IPS-18c (cell line): ENCODE measurements around the gene PPP5C.

Source experiments
- H3K4me3 ChIP-seq: 2 replicates; pipeline ENCODE4 v1.7.0; 2013; ENCODE audit warnings: low read depth, mild to moderate bottlenecking, low read length, moderate library complexity; ENCODE audit not compliant: insufficient read depth
- H3K9me3 ChIP-seq: one replicate; pipeline ENCODE4 v1.6.1; 2013; ENCODE audit warnings: mild to moderate bottlenecking, low read length, moderate library complexity; ENCODE audit not compliant: control insufficient read depth, insufficient read depth

PPP5C gene

GRCh38 chr19:46353730-46354528 lies 7.0 kb downstream of the PPP5C start:
- H3K9me3 ChIP-seq, result peaks cover 2% of the 10 kb centered on the region
- H3K4me3 ChIP-seq, result no peak overlapping the region

DNA sequence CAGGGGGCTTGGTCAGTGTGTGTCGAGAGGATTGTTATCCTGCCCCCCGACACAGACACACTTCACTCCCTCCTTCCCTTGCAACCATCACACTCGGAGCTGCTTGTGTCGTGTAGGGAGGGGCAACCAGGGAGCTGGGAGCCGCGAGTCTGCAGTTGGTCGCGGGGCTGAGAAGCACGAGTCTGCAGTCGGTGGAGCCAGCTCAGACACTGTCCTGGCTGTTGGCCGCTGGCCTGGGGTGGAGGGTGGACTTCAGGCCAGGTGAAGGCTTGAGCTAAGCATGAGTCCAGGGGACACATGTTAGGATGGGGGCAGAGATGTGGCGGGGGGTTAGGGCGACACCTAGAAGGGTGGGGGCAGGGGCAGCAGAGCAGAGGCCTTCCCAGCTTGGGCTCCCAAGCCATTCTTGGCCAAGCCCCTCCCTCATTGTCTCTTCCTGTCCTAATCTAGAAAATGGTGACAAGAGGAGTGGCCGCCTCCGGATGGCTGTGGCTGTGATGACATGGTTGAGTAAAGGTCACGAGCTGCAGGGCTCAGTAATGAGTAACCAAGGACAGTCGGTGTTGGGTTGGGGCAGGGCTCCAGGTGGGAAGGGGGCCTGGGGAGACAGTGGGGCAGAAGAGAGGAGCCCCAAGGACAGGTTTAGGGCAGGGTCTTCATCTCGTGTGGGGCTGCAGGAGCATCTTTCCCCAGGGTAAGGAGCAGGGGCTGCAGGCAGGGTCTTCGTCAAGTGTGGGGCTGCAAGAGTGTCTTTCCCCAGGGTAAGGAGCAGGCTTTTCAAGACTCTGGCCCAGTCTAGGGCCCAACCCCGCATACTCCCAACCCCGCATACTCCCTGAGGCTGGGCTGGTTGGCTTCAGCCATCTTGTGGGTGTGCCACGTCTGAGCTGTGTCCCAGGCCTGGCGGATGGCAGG lies 8.6 kb downstream of the PPP5C start:
- Histone ChIP-seq H3K4me3 (no peak overlapping the region), H3K9me3 (peaks cover 2% of the 10 kb centered on the region)

DNA sequence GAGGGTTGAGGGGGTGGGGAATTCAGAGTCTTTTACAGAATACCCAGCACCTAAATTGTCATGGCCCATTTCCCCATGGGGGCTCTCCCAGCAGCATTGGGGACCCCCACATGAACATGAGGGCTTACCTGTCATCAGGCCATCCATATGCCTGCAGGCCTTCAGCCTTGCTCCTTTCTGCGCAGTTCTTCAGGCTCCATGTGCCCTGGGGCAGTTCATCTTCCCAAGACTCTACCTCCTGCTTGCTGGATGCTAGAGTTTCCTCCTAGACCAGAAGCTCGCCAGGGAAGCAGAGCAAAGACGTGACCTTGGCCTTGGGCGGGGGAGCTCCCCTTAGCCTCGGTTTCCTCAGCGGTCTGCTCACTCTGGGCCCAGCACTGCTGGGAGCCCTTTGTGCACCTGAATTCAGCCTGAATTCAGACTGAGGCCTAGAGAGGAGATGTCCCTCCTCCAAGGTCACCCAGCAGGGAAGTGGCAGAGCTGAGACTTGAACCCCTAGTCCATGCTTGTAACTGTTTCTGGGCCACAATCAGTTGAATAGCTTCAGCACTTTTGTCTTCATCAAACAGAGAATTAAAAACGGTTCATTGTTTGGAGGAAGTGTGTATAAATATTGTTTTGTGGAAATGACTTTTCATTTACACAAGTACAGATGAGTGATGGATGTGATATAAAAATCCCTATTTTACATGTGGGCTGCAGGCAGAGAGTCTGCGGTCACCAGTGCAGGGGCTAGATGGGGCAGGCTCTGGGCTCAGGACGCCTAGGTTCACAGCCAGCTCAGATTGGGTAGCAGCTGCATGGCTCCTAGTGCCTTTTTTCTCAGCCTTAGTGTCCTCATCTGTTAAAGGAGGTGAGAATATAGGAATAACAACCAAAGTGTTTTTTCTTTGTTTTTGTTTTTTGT lies 9.5 kb downstream of the PPP5C start:
- Histone ChIP-seq H3K4me3 (no peak overlapping the region), H3K9me3 (peaks cover 2% of the 10 kb centered on the region)

DNA sequence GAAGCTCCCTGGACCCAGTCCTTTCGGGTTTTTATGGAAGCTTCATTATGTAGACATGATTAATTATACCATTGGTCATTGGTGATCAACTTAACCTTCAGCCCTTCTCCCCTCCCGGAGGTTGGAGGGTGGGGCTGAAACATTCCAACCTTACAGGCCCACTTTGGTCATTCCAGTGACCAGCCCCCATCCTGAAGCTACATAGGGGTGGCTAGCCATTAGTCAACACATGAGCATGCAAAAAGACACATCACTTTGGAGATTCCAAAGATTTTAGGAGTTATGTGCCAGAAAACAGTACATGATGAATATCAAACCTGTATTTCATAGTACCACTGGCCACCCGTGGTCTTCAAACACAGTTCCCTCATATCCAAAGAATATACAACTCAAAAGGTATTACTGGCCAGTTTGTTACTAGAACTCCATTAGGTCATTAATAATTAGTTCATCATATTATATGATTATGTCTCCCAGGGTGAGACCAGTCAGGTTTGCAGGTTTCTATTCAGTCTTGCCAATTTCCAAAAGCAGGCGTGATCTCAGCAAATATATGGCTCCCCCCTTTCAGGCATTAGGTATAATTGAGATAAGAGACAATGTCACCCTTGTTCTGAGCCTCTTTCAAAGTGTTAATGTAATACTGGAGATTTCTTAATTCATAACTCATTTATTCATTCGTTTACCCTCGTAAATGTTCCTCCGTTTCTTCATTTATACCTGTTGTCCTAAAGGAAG lies 11.1 kb downstream of the PPP5C start:
- no peak overlapping the region for H3K4me3 ChIP-seq
- peaks cover 2% of the 10 kb centered on the region for H3K9me3 ChIP-seq

GRCh38 chr19:46361915-46362314 lies 15.0 kb downstream of the PPP5C start:
- no peaks in the 10 kb centered on the region for H3K9me3 ChIP-seq
- H3K4me3 ChIP-seq, result no peak overlapping the region

- no peaks in the 10 kb centered on the region for H3K9me3 ChIP-seq
- no peak overlapping the region for H3K4me3 ChIP-seq
These were observed 17.5 kb downstream of the PPP5C start for GRCh38 chr19:46364359-46364758.

- no peak overlapping the region for H3K4me3 ChIP-seq
- H3K9me3 ChIP-seq, result no peaks in the 10 kb centered on the region
These were observed 18.7 kb downstream of the PPP5C start for GRCh38 chr19:46365561-46365960.

DNA sequence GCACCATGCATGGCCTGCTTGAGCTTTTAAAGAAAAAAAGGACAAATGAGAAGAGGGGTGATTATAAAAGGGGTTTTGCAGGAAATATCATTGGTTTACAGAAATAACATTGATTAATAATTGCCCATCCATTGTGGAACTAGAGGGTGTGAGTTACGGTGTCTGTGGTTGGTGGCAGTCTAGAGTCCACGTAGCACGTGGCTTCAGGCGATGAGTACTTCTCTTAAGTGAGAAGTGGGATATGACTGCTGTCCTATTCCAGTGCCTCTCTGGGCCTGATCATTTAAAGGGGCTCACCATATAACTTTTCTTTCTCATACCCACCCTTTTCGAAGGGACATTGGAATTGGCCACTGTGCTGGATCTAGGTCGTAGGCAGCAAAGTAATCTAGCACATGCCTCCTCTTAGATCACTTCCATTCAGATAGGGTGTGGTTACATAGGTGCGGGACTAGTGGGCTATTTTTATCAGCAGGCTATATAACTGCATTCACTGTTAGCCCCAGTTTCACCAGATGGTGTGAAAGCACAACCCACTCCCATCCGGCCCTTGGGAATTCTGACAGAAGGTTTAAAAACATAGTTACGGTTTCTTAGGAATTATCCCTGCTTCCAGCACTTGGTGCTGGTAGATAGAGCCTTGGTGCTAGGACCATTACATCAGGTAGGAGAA lies 19.9 kb downstream of the PPP5C start:
- Histone ChIP-seq H3K4me3 (no peak overlapping the region), H3K9me3 (no peaks in the 10 kb centered on the region)

GRCh38 chr19:46367426-46367825 lies 20.5 kb downstream of the PPP5C start:
- Histone ChIP-seq H3K9me3 (no peaks in the 10 kb centered on the region), H3K4me3 (no peak overlapping the region)

GRCh38 chr19:46368116-46368515 lies 21.2 kb downstream of the PPP5C start:
- Histone ChIP-seq H3K9me3 (no peaks in the 10 kb centered on the region), H3K4me3 (no peak overlapping the region)

DNA sequence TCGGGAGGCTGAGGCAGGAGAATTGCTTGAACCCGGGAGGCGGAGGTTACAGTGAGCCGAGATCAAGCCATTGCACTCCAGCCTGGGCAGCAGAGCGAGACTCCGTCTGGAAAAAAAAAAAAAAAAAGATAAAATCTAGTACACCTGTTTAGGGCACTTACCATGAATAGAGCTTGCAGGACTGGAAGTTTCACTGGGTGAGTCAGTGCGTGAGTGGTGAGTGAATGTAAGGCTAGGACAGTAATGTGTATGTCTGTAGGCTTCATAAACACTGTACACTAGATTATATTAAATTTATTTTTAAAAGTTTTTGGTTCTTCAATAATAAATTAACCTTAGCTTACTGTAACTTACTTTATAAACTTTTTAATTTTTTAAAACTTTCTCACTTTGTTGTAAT lies 22.9 kb downstream of the PPP5C start:
- Histone ChIP-seq H3K4me3 (no peak overlapping the region), H3K9me3 (no peaks in the 10 kb centered on the region)

DNA sequence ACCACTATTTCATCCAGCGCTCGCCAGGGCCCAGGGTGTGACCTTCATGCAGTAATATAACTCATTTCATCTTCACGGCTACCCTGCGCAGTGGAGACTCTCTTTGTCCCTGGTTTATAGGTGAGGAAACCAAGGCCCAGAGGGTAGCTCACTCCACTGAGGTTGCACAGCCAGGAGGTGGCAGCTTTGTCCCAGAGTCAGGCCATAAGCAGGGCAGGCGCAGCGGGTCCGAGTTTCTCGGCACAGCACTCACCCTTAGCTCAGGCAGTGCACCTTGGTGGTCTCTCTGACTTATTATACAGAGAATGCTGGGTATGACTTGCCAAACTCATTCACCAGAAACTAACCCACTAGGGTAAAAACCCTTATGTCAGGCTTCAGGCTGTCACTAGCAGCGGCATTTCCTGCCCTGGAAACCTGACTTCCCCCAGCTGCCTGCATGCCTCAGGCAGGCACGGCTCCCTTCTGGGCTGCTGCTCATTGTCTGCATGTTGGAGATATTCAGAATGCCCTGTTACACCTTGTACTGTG lies 24.5 kb downstream of the PPP5C start:
- H3K9me3 ChIP-seq, result no peaks in the 10 kb centered on the region

DNA sequence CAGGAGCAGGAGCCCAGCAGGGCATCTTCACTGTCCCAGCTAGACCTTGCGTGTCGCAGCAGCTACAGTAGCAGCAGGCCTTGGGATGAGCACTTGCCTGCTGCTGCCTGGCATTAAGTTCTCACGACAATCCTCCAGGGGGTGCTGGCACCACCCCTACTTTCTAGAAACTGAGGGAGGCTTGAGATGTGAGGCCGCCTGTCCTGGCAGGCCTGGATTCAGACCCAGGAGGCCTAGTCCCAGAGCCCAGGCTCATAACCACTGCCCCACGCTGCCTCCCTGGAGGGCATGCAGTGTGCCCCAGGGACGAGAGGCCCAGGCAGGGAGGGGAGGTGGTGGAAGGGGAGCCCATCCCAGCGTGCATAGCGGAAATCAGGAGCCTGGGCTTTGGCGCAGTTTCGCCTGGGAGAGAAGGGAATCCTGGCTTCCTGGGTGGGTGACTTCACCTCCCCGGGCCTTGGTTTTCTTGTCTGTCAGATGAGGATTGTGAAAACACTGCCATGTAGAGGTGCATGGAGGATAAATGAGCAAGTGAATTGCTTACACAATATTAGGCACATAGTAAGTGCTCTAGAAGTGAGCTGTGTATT lies 26.1 kb downstream of the PPP5C start:
- Histone ChIP-seq H3K9me3 (no peaks in the 10 kb centered on the region), H3K4me3 (peak overlapping the region; percentile 6; the same call in 1 of the 2 replicates)

More for the DNA sequence above, 24.5 kb downstream of the PPP5C start:
- H3K4me3 ChIP-seq, result no peak overlapping the region

DNA sequence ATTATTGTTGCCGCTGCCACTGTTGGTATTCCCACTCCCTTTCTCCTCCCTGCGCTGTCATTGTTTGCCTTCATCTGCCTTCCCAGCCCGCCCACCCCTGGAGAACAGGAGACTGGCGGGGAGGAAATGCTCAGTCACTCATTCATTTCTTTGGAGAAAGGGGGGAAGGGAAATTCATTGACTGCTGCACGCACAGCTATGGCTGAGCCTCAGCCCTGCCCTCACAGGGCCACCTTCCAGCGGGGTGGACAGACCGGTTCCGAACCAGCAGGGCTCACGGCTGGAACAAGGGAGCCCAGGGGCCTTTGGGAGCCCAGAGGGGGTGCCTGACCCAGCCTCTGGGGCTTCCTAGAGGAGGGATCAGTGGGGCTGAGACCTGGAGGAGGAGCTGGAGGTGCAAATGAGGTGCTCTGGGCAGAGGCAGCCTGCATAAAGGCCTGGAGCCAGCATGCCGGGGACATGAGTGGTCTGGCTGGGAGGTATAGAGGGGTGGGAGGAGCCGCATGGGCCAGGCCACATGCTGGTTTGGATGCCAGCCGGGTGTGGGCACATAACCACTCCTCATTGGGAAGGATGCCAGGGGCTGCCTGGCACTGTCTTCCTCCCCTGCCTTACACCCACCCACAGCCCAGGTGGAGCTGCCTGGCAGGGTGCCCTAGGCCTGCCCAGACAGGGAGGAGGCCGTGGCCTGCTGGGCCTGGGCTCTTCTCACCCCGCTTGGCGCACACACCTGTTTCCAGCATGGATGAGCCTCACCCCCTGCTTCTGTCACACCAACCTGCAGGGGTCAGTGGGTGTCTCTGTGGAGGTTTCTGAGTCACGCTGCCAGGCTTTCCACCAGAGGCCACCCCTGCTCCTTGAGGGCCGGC lies 26.8 kb downstream of the PPP5C start:
- H3K9me3 ChIP-seq, result no peaks in the 10 kb centered on the region
- H3K4me3 ChIP-seq, result peak overlapping the region; percentile 15; the same call in 1 of the 2 replicates
